HG02981 (cell line): ENCODE data around the gene DAP3.
"Not testable (repeated sequence)": the region's sequence is repeated elsewhere in the genome, so short reads cannot be mapped to it uniquely, and the experiment has no call there.

ENCODE experiments used
- ATAC-seq: cut with Tn5 transposase; IDR thresholded peaks from one replicate; pipeline ENCODE4 v1.9.1; 2021; ENCODE audit warnings: mild to moderate bottlenecking, moderate library complexity; ENCODE audit not compliant: unreplicated experiment

Gene DAP3

GRCh38 chr1:155717041-155717440, 28.1 kb downstream of the DAP3 start:
- no peak for ATAC-seq

GRCh38 chr1:155718524-155719115, 29.7 kb downstream of the DAP3 start:
- ATAC-seq: not testable (repeated sequence)

GRCh38 chr1:155719703-155720102, 30.8 kb downstream of the DAP3 start:
- ATAC-seq: no peak

GRCh38 chr1:155725142-155725541, 36.3 kb downstream of the DAP3 start:
- no peak for ATAC-seq

- no peak for ATAC-seq
Observed at GRCh38 chr1:155729031-155729898, 40.4 kb downstream of the DAP3 start.

- ATAC-seq: no peak
Observed at GRCh38 chr1:155740995-155741394, 52.1 kb downstream of the DAP3 start.

- no peak for ATAC-seq
Observed at GRCh38 chr1:155741908-155742307, 53.0 kb downstream of the DAP3 start.

GRCh38 chr1:155744711-155745283, 55.9 kb downstream of the DAP3 start:
- no peak for ATAC-seq

- peak; percentile 93 for ATAC-seq
Observed at GRCh38 chr1:155745284-155746228, 56.7 kb downstream of the DAP3 start.

GRCh38 chr1:155747586-155747985, 58.7 kb downstream of the DAP3 start:
- ATAC-seq: not testable (repeated sequence)

GRCh38 chr1:155748141-155748540, 59.2 kb downstream of the DAP3 start:
- ATAC-seq: not testable (repeated sequence)

GRCh38 chr1:155759017-155759416, 70.1 kb downstream of the DAP3 start:
- not testable (repeated sequence) for ATAC-seq

- no peak for ATAC-seq
Observed at GRCh38 chr1:155759966-155760630, 71.2 kb downstream of the DAP3 start.

- ATAC-seq: no peak
Observed at GRCh38 chr1:155760751-155761475, 72.0 kb downstream of the DAP3 start.

GRCh38 chr1:155761736-155762405, 73.0 kb downstream of the DAP3 start:
- ATAC-seq: no peak

GRCh38 chr1:155763090-155763815, 74.4 kb downstream of the DAP3 start:
- not testable (repeated sequence) for ATAC-seq

- ATAC-seq: not testable (repeated sequence)
Observed at GRCh38 chr1:155763989-155764388, 75.1 kb downstream of the DAP3 start.

GRCh38 chr1:155767399-155767989, 78.6 kb downstream of the DAP3 start:
- ATAC-seq: not testable (repeated sequence)
